Measurements from ENCODE around the gene MRO. TPM values are rescaled to one million over a fixed set of nuclear protein-coding genes. Genes with fewer than 3 reads are reported as not detected.

The MRO gene
- total and polyA plus RNA-seq, 2 donors (not counting 1 experiment from before 2014, with no cell fraction given): under 0.01 to 0.02 TPM

- H3K79me2 ChIP-seq (ENCODE audit: control insufficient read depth, insufficient read depth, low read length): no peaks in the 10 kb centered on the region
- no peak overlapping the region for H3K9ac ChIP-seq (ENCODE audit: insufficient read depth, low read length)
- no peak for DNase-seq (ENCODE audit: low read depth in 2 of 2)
- no peak overlapping the region for H2AFZ ChIP-seq (ENCODE audit: low read length)
- TF ChIP-seq CTCF (conservative IDR thresholded peaks at IDR 0.05 in 1 of 2, IDR thresholded peaks at IDR 0.05 in 1 of 2; ENCODE audit: low read depth in 1 of 2, low read length in 2 of 2): no peak
- no peak for TF ChIP-seq EZH2 (IDR thresholded peaks at IDR 0.05; ENCODE audit: low read length, missing control alignments)
- H3K36me3 ChIP-seq (ENCODE audit: control insufficient read depth, insufficient read depth, low read length): no peaks in the 10 kb centered on the region
- H3K27me3 ChIP-seq (ENCODE audit: control insufficient read depth, insufficient read depth, low read length): no peaks in the 10 kb centered on the region
- no peaks in the 10 kb centered on the region for H4K20me1 ChIP-seq (ENCODE audit: control insufficient read depth, extremely low read depth, insufficient read depth, low read length)
- H3K9me3 ChIP-seq (ENCODE audit: control insufficient read depth, insufficient read depth, low read depth, low read length): no peaks in the 10 kb centered on the region
- H3K4me2 ChIP-seq (ENCODE audit: extremely low read depth, insufficient read depth, low read length): no peak overlapping the region
- H3K4me3 ChIP-seq (replicated peaks in 1 of 4; ENCODE audit: control extremely low read depth in 1 of 4, insufficient read depth in 1 of 4, low read depth in 3 of 4, low read length in 4 of 4): no peak overlapping the region
- H3K4me1 ChIP-seq (ENCODE audit: control insufficient read depth, extremely low read depth, insufficient read depth, low read length): no peaks in the 10 kb centered on the region
- no peak overlapping the region for H3K27ac ChIP-seq (ENCODE audit: insufficient read depth, low read length)
Measured at GRCh38 chr18:50769463-50769862, 50.4 kb downstream of the MRO start.

GRCh38 chr18:50757358-50757757 lies 62.5 kb downstream of the MRO start:
- Histone ChIP-seq H3K4me3 (replicated peaks in 1 of 4; ENCODE audit: control extremely low read depth in 1 of 4, insufficient read depth in 1 of 4, low read depth in 3 of 4, low read length in 4 of 4) (no peak overlapping the region), H3K27me3 (ENCODE audit: control insufficient read depth, insufficient read depth, low read length) (no peaks in the 10 kb centered on the region), H3K27ac (ENCODE audit: insufficient read depth, low read length) (no peak overlapping the region), H3K9ac (ENCODE audit: insufficient read depth, low read length) (no peak overlapping the region), H4K20me1 (ENCODE audit: control insufficient read depth, extremely low read depth, insufficient read depth, low read length) (no peaks in the 10 kb centered on the region), H3K79me2 (ENCODE audit: control insufficient read depth, insufficient read depth, low read length) (no peaks in the 10 kb centered on the region), H3K36me3 (ENCODE audit: control insufficient read depth, insufficient read depth, low read length) (no peaks in the 10 kb centered on the region), H3K4me2 (ENCODE audit: extremely low read depth, insufficient read depth, low read length) (no peak overlapping the region), H2AFZ (ENCODE audit: low read length) (no peak overlapping the region), H3K9me3 (ENCODE audit: control insufficient read depth, insufficient read depth, low read depth, low read length) (no peaks in the 10 kb centered on the region), H3K4me1 (ENCODE audit: control insufficient read depth, extremely low read depth, insufficient read depth, low read length) (no peaks in the 10 kb centered on the region)
- no peak for TF ChIP-seq CTCF (conservative IDR thresholded peaks at IDR 0.05 in 1 of 2, IDR thresholded peaks at IDR 0.05 in 1 of 2; ENCODE audit: low read depth in 1 of 2, low read length in 2 of 2)
- TF ChIP-seq EZH2 (IDR thresholded peaks at IDR 0.05; ENCODE audit: low read length, missing control alignments): no peak
- no peak for DNase-seq (ENCODE audit: low read depth in 2 of 2)

GRCh38 chr18:50754297-50754696 lies 65.5 kb downstream of the MRO start:
- no peak for DNase-seq (ENCODE audit: low read depth in 2 of 2)
- H3K4me3 ChIP-seq (replicated peaks in 1 of 4; ENCODE audit: control extremely low read depth in 1 of 4, insufficient read depth in 1 of 4, low read depth in 3 of 4, low read length in 4 of 4): no peak overlapping the region
- no peaks in the 10 kb centered on the region for H3K79me2 ChIP-seq (ENCODE audit: control insufficient read depth, insufficient read depth, low read length)
- H3K27me3 ChIP-seq (ENCODE audit: control insufficient read depth, insufficient read depth, low read length): no peaks in the 10 kb centered on the region
- H3K9me3 ChIP-seq (ENCODE audit: control insufficient read depth, insufficient read depth, low read depth, low read length): no peaks in the 10 kb centered on the region
- H4K20me1 ChIP-seq (ENCODE audit: control insufficient read depth, extremely low read depth, insufficient read depth, low read length): no peaks in the 10 kb centered on the region
- no peak overlapping the region for H3K9ac ChIP-seq (ENCODE audit: insufficient read depth, low read length)
- no peaks in the 10 kb centered on the region for H3K36me3 ChIP-seq (ENCODE audit: control insufficient read depth, insufficient read depth, low read length)
- TF ChIP-seq CTCF (conservative IDR thresholded peaks at IDR 0.05 in 1 of 2, IDR thresholded peaks at IDR 0.05 in 1 of 2; ENCODE audit: low read depth in 1 of 2, low read length in 2 of 2) (no peak), EZH2 (IDR thresholded peaks at IDR 0.05; ENCODE audit: low read length, missing control alignments) (no peak)
- H3K27ac ChIP-seq (ENCODE audit: insufficient read depth, low read length): no peak overlapping the region
- no peaks in the 10 kb centered on the region for H3K4me1 ChIP-seq (ENCODE audit: control insufficient read depth, extremely low read depth, insufficient read depth, low read length)
- H3K4me2 ChIP-seq (ENCODE audit: extremely low read depth, insufficient read depth, low read length): no peak overlapping the region
- no peak overlapping the region for H2AFZ ChIP-seq (ENCODE audit: low read length)

Measured in fibroblast of lung (primary cell).